ENCODE data around the gene PTGR3. TPM values are rescaled to one million over a fixed set of nuclear protein-coding genes. Genes with fewer than 3 reads are reported as not detected.
A peak's percentile ranks its signal among the peaks of the same experiment; 100 is the strongest.

PTGR3 gene
- total and polyA plus RNA-seq, 3 donors from 2014 or later = 13.9 to 27.9 (median 15.7) TPM

DNA sequence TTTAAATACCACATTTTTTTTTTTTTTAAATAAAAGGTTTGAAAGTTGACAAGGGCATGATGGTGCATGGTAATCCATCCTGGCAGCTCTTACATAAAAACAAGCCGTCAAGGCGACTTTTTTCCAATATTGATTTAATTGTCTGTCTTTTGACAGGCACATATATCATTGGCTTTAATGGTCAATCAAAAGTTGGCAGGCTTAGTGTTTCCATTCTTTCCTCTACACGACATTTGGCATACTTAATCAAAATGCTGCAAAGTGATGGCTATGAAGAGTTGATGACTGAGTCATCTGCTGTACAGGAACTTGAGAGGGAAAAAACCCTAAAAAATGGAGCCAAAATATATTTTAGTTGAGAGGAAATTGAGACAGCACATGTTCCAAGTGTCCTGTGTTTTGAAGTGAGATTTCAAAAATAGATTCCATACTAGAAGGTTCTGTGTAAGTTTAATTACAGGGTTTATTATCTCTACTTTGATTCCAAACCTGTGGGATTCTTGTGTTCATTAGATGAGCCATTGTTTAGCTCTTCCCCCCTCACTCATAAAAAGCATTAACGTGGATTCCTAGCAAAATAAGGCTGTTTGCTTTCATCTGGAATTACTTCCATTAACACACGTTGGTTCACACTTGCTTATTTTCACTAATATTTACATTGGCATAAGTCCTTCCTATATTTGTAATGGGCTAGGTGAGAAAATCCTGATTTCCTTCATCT, 4.8 kb upstream of the PTGR3 start:
- intact Hi-C loops (cut with DNase I; ENCODE audit: low total_unique reads) = no loop called here
- Histone ChIP-seq H3K27me3 (no peaks in the 10 kb centered on the region), H3K4me3 (peak overlapping the region in 1 of 2 donors; percentile 73), H3K36me3 (ENCODE audit: low read depth, missing control alignments) (no peaks in the 10 kb centered on the region), H3K4me1 (peaks cover 23% of the 10 kb centered on the region), H3K27ac (peak overlapping the region; percentile 89), H3K9me3 (no peaks in the 10 kb centered on the region)
- WGBS, 2 donors = 36 to 38% methylated on average over 5 of the region's 5 CpGs
- DNase-seq = no peak
- TF ChIP-seq CTCF (IDR thresholded peaks at IDR 0.05) = no peak

GRCh38 chr18:75212751-75213090, 3.8 kb upstream of the PTGR3 start:
- H3K4me3 ChIP-seq = peak overlapping the region; percentile 70 to 73
- H3K4me1 ChIP-seq = peaks cover 18% of the 10 kb centered on the region
- intact Hi-C loops (cut with DNase I; ENCODE audit: low total_unique reads) = no loop called here
- no peaks in the 10 kb centered on the region for H3K27me3 ChIP-seq
- 10 to 13% methylated on average over 5 of the region's 5 CpGs for WGBS, 2 donors
- H3K36me3 ChIP-seq (ENCODE audit: low read depth, missing control alignments) = no peaks in the 10 kb centered on the region
- no peak for DNase-seq
- no peak for TF ChIP-seq CTCF (IDR thresholded peaks at IDR 0.05)
- TF ChIP-seq POLR2A (IDR thresholded peaks at IDR 0.05) = no peak
- peak overlapping the region; percentile 89 for H3K27ac ChIP-seq
- H3K9me3 ChIP-seq = no peaks in the 10 kb centered on the region

DNA sequence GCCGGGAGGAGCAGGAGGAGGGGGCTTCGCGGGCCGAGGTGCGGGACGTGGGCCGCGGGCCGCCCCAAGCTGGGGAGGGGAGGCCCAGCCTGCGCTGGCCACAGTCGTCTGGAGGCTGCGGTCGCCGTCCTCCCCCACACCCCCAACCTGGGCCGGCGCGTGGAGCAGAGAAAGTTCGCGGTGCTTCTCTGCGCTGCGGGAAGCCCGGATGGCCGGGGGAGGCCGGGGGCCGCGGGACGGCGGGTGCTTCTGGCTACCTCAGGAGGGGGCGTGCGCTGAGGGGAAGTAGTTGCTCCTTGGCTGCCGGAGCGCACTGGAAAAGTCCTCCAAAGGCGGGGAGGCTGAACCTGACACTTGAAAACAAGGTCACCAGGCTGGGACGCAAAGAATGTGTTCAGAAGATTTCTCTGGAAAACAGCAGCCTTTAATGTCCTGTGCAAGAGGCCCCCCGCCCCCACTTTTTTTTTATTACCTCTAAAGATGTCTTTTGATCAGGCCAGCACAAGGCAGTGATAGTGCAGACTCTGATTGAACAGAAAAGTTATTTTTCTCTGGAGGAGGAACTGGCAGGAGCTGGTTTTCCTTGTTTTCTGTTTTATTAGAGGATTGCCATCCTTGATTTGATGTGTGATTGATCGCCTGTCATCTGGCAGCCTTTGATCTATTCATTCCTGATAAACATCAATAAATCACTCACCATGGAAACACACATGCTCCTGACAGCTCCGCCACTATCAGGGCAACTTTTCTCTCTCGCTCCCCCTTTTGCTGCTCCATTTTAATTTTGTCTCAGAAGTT, 3.2 kb upstream of the PTGR3 start:
- intact Hi-C loops (cut with DNase I; ENCODE audit: low total_unique reads) = no loop called here
- WGBS, 2 donors = 0 to 1% methylated on average over 24 to 36 of the region's 38 CpGs

GRCh38 chr18:75211626-75211952, 2.6 kb upstream of the PTGR3 start:
- TF ChIP-seq POLR2A (IDR thresholded peaks at IDR 0.05) = no peak
- TF ChIP-seq CTCF (IDR thresholded peaks at IDR 0.05) = no peak
- Histone ChIP-seq H3K9me3 (no peaks in the 10 kb centered on the region), H3K36me3 (ENCODE audit: low read depth, missing control alignments) (no peaks in the 10 kb centered on the region), H3K27me3 (no peaks in the 10 kb centered on the region), H3K27ac (peak overlapping the region; percentile 89), H3K4me1 (peaks cover 18% of the 10 kb centered on the region), H3K4me3 (peak overlapping the region; percentile 70 to 73)
- DNase-seq = no peak
- intact Hi-C loops (cut with DNase I; ENCODE audit: low total_unique reads) = no loop called here
- 0% methylated on average over 8 of the region's 66 CpGs; no CpG with 5 or more reads in 1 of the 2 donors for WGBS, 2 donors

More for the DNA sequence above, 3.2 kb upstream of the PTGR3 start:
- peak overlapping the region; percentile 70 to 73 for H3K4me3 ChIP-seq
- H3K27ac ChIP-seq = peak overlapping the region; percentile 89
- H3K36me3 ChIP-seq (ENCODE audit: low read depth, missing control alignments) = no peaks in the 10 kb centered on the region
- H3K4me1 ChIP-seq = peaks cover 18% of the 10 kb centered on the region
- no peaks in the 10 kb centered on the region for H3K9me3 ChIP-seq
- TF ChIP-seq POLR2A (IDR thresholded peaks at IDR 0.05) = no peak
- no peak for TF ChIP-seq CTCF (IDR thresholded peaks at IDR 0.05)
- peak; percentile 77 for DNase-seq
- no peaks in the 10 kb centered on the region for H3K27me3 ChIP-seq
